Breast epithelium (tissue), 4 donors: Measurements from ENCODE around the gene MARVELD3. TPM values are rescaled to one million over a fixed set of nuclear protein-coding genes. Genes with fewer than 3 reads are reported as not detected.

ENCODE experiments used
- DNase-seq, 2 donors: peaks; one replicate each; pipeline ENCODE4 v3.0.0-alpha.2; 2019; ENCODE audit warnings: low spot score in 2 of 2
- H3K27ac ChIP-seq, 2 donors: fragments of 200-600 bp; sonication (generic) in 1 of 2; one replicate each; pipeline ENCODE4 v1.5.1; 2016 to 2019; ENCODE audit warnings: mild to moderate bottlenecking in 1 of 2
- H3K27me3 ChIP-seq, 2 donors: fragments of 200-600 bp; sonication (generic) in 1 of 2; one replicate each; pipeline versions ENCODE4 v1.5.1 to v1.6.0; 2017 to 2019; ENCODE audit warnings: control low read depth in 1 of 2, mild to moderate bottlenecking in 1 of 2
- H3K36me3 ChIP-seq: fragments of 200-600 bp; one replicate; pipeline ENCODE4 v1.5.1; 2019
- H3K4me1 ChIP-seq, 2 donors: fragments of 200-600 bp; sonication (generic); one replicate each; pipeline ENCODE4 v1.5.1; 2016 to 2019; ENCODE audit warnings: control low read depth in 1 of 2
- H3K4me3 ChIP-seq, 3 donors: fragments of 200-600 bp; sonication (generic); 1 replicate in 2 of 3; 2 replicates in 1 of 3; pipeline ENCODE4 v1.5.1; 2016 to 2019; ENCODE audit warnings: mild to moderate bottlenecking in 3 of 3, moderate library complexity in 2 of 3
- H3K9me3 ChIP-seq, 2 donors: fragments of 200-600 bp; sonication (generic) in 1 of 2; one replicate each; pipeline ENCODE4 v1.5.1; 2016 to 2019; ENCODE audit warnings: control low read depth in 1 of 2
- CTCF ChIP-seq, 3 donors: fragments of 450-650 bp; IDR thresholded peaks; one replicate each; pipeline ENCODE4 v1.5.1; 2016 to 2017; ENCODE audit warnings: antibody characterized with exemption in 3 of 3, mild to moderate bottlenecking in 3 of 3, moderate library complexity in 3 of 3
- POLR2A ChIP-seq: fragments of 450-650 bp; IDR thresholded peaks from one replicate; pipeline ENCODE4 v1.6.1; 2016; ENCODE audit warnings: antibody characterized with exemption, mild to moderate bottlenecking, moderate library complexity
- POLR2AphosphoS5 ChIP-seq, 3 donors: sonication (generic); formaldehyde crosslinking; IDR thresholded peaks; one replicate each; pipeline ENCODE4 v1.6.1; 2017; ENCODE audit warnings: antibody characterized with exemption in 3 of 3
- intact Hi-C: fragments of 100-400 bp; cut with DNase I; formaldehyde crosslinking; loops from one replicate; pipeline ENCODE4 v1.15.1; 2023; ENCODE audit warnings: low total_unique reads
- total RNA-seq, 3 donors: library from RNA; depleted of rRNA; stranded (reverse); fragments of >200 nt; gene quantifications; one replicate each; pipeline ENCODE4 v1.1.0, GENCODE V29; 2016

MARVELD3 gene
- total RNA-seq, 3 donors from 2014 or later: 11.8 to 21.5 TPM; not detected in 1

DNA sequence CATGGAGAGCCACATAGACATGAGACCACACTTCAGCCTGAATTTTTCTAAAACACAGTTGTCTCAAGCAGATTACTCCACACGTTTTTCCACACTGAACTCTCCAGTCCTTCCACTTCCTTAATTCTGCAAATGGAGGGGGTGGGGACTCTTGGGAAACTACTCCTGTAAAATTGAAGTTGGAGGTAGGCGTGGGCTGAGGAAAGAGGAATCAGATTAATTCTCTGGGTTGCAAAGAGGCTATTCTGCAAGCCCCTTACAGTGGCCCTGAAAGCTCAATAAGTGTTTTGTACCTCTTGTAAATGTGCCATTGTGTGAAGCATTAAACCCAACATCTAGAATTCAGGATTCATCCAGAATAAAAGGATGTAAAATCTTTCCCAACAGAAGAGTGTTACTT, 9.6 kb downstream of the MARVELD3 start:
- H3K9me3 ChIP-seq: no peaks in the 10 kb centered on the region
- H3K27ac ChIP-seq: no peak overlapping the region
- H3K4me1 ChIP-seq: no peaks in the 10 kb centered on the region
- no peaks in the 10 kb centered on the region for H3K36me3 ChIP-seq
- TF ChIP-seq CTCF (IDR thresholded peaks at IDR 0.05) (no peak), POLR2A (no peak), POLR2AphosphoS5 (IDR thresholded peaks at IDR 0.05) (no peak)
- intact Hi-C loops: no loop called here
- H3K4me3 ChIP-seq: no peak overlapping the region
- DNase-seq: no peak
- H3K27me3 ChIP-seq: no peaks in the 10 kb centered on the region

DNA sequence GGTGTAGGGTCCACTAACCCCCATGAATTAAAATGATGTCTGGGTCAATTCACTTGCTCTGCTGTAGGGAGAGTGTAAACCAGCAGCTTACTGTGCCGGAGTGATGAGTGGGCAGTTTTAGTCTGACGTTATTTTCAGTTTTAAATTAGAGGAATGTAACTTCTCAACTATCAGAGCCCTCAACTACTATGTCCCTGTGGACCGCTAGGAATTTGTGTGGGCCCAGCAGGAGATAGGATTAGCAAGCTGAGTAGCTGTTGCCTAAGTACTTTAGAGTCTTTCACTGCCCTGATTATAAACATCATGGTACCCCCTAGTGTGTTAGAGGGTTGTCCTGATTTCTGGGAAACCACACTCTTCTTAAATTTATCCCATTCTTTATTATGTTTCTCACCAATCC, 11.4 kb downstream of the MARVELD3 start:
- no peak overlapping the region for H3K4me3 ChIP-seq
- H3K9me3 ChIP-seq: no peaks in the 10 kb centered on the region
- intact Hi-C loops: no loop called here
- H3K36me3 ChIP-seq: no peaks in the 10 kb centered on the region
- H3K4me1 ChIP-seq: no peaks in the 10 kb centered on the region
- TF ChIP-seq POLR2A (no peak), CTCF (IDR thresholded peaks at IDR 0.05) (no peak), POLR2AphosphoS5 (IDR thresholded peaks at IDR 0.05) (no peak)
- H3K27me3 ChIP-seq: no peaks in the 10 kb centered on the region
- no peak overlapping the region for H3K27ac ChIP-seq
- DNase-seq: no peak

GRCh38 chr16:71645450-71645849, 19.5 kb downstream of the MARVELD3 start:
- no peaks in the 10 kb centered on the region for H3K4me1 ChIP-seq
- no peak overlapping the region for H3K4me3 ChIP-seq
- no peak overlapping the region for H3K27ac ChIP-seq
- no peaks in the 10 kb centered on the region for H3K9me3 ChIP-seq
- no peaks in the 10 kb centered on the region for H3K36me3 ChIP-seq
- H3K27me3 ChIP-seq: no peaks in the 10 kb centered on the region
- intact Hi-C loops: no loop called here
- no peak for TF ChIP-seq POLR2A
- TF ChIP-seq POLR2AphosphoS5 (IDR thresholded peaks at IDR 0.05): no peak
- TF ChIP-seq CTCF (IDR thresholded peaks at IDR 0.05): peak in 2 of 3 donors; percentile 15 to 25
- no peak for DNase-seq

DNA sequence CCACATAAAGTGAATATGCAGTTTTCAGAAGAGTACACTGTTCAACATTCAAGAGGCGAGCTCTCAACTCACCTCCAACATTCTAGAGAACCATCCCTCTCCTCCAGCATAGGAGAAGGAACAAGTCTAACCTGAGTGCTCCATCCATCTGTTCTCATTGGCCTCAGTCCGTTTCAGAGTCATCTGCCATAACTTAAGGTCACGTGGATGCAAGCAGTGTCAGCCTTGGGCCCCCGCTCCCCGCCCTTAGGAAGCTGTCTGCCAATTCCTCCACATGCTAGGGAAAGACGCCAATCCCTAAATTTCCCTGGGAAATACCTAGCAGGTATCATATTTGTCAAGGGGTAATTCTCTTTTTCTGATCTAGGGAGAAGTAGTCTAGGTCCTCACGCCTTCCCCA, 21.4 kb downstream of the MARVELD3 start:
- intact Hi-C loops: no loop called here
- no peaks in the 10 kb centered on the region for H3K36me3 ChIP-seq

GRCh38 chr16:71648162-71648561, 22.2 kb downstream of the MARVELD3 start:
- no peak for TF ChIP-seq CTCF (IDR thresholded peaks at IDR 0.05)
- TF ChIP-seq POLR2A: no peak
- no peak for TF ChIP-seq POLR2AphosphoS5 (IDR thresholded peaks at IDR 0.05)
- Histone ChIP-seq H3K4me1 (no peaks in the 10 kb centered on the region), H3K27me3 (no peaks in the 10 kb centered on the region), H3K27ac (no peak overlapping the region), H3K36me3 (no peaks in the 10 kb centered on the region), H3K4me3 (no peak overlapping the region), H3K9me3 (no peaks in the 10 kb centered on the region)
- intact Hi-C loops: no loop called here
- no peak for DNase-seq

More for the DNA sequence above, 21.4 kb downstream of the MARVELD3 start:
- H3K27ac ChIP-seq: no peak overlapping the region
- no peak for TF ChIP-seq POLR2A
- no peak for TF ChIP-seq CTCF (IDR thresholded peaks at IDR 0.05)
- no peak for TF ChIP-seq POLR2AphosphoS5 (IDR thresholded peaks at IDR 0.05)
- H3K4me3 ChIP-seq: no peak overlapping the region
- H3K9me3 ChIP-seq: no peaks in the 10 kb centered on the region
- H3K4me1 ChIP-seq: no peaks in the 10 kb centered on the region
- DNase-seq: no peak
- no peaks in the 10 kb centered on the region for H3K27me3 ChIP-seq
